Peyer's patch (tissue), 4 donors: ENCODE results near the gene ZNF765.

ENCODE experiments used
- CTCF ChIP-seq, 6 experiments: fragments of 450-650 bp in 4 of 6; fragments of 200-600 bp in 2 of 6; sonication (generic) in 1 of 6; IDR thresholded peaks; one replicate each; pipeline ENCODE4 v1.5.1; 2017 to 2019; ENCODE audit warnings: antibody characterized with exemption in 6 of 6, mild to moderate bottlenecking in 3 of 6, moderate library complexity in 1 of 6
- POLR2A ChIP-seq, 2 donors: fragments of 450-650 bp; IDR thresholded peaks; one replicate each; pipeline ENCODE4 v1.5.1; 2017; ENCODE audit warnings: antibody characterized with exemption in 2 of 2, mild to moderate bottlenecking in 2 of 2, moderate library complexity in 2 of 2

- TF ChIP-seq CTCF (IDR thresholded peaks at IDR 0.05) (no peak), POLR2A (IDR thresholded peaks at IDR 0.05) (no peak)
Observed at GRCh38 chr19:53409505-53410204, 14.7 kb downstream of the ZNF765 start.
